Gastroesophageal sphincter (tissue), 4 donors: ENCODE measurements around the gene LGALS9. TPM values are rescaled to one million over a fixed set of nuclear protein-coding genes. Genes with fewer than 3 reads are reported as not detected.

ENCODE experiments used
- ATAC-seq: fragments of 150-250 bp; one replicate; pipeline ENCODE4 v1.9.1; 2016; ENCODE audit warnings: mild to moderate bottlenecking, moderate library complexity
- H3K27ac ChIP-seq, 4 donors: fragments of 200-600 bp; sonication (generic) in 3 of 4; 1 replicate in 3 of 4; 2 replicates in 1 of 4; pipeline ENCODE4 v1.5.1; 2016 to 2019
- H3K27me3 ChIP-seq: fragments of 200-600 bp; sonication (generic); one replicate; pipeline ENCODE4 v1.5.1; 2019
- H3K36me3 ChIP-seq, 2 donors: fragments of 200-600 bp; sonication (generic); one replicate each; pipeline ENCODE4 v1.5.1; 2019; ENCODE audit warnings: control low read depth in 1 of 2
- H3K4me1 ChIP-seq, 3 donors: fragments of 200-600 bp; sonication (generic); 1 replicate in 2 of 3; 2 replicates in 1 of 3; pipeline ENCODE4 v1.5.1; 2016 to 2019; ENCODE audit warnings: control low read depth in 2 of 3
- H3K4me3 ChIP-seq, 2 donors: fragments of 200-600 bp; sonication (generic); one replicate each; pipeline ENCODE4 v1.5.1; 2019; ENCODE audit warnings: mild to moderate bottlenecking in 1 of 2, moderate library complexity in 1 of 2
- H3K9me3 ChIP-seq, 3 donors: fragments of 200-600 bp; sonication (generic); one replicate each; pipeline ENCODE4 v1.5.1; 2017 to 2019; ENCODE audit warnings: control low read depth in 2 of 3
- EP300 ChIP-seq: sonication (generic); formaldehyde crosslinking; IDR thresholded peaks from one replicate; pipeline ENCODE4 v1.6.1; 2017; ENCODE audit warnings: antibody characterized with exemption, mild to moderate bottlenecking
- POLR2A ChIP-seq, 2 donors: fragments of 450-650 bp; IDR thresholded peaks; one replicate each; pipeline ENCODE4 v1.6.1; 2017; ENCODE audit warnings: antibody characterized with exemption in 2 of 2, mild to moderate bottlenecking in 2 of 2, moderate library complexity in 1 of 2
- POLR2AphosphoS5 ChIP-seq: sonication (generic); formaldehyde crosslinking; IDR thresholded peaks from one replicate; pipeline ENCODE4 v1.6.1; 2017; ENCODE audit warnings: antibody characterized with exemption
- WGBS, 2 donors: methylation state at CpG; one replicate each; pipeline ENCODE4 v1.1.5; 2018; ENCODE audit warnings: low coverage in 1 of 2; 5-methylcytosine and 5-hydroxymethylcytosine counted together
- total RNA-seq, 4 donors: library from RNA; depleted of rRNA; stranded (reverse); fragments of >200 nt; gene quantifications; one replicate each; pipeline ENCODE4 v1.1.0, GENCODE V29; 2016
- TF ChIP-seq, protein P1 (sequence below), 4 experiments: fragments of 200-600 bp in 2 of 4; fragments of 450-650 bp in 2 of 4; sonication (generic) in 1 of 4; IDR thresholded peaks; one replicate each; pipeline ENCODE4 v1.5.1; 2017 to 2019; ENCODE audit warnings: antibody characterized with exemption in 4 of 4, mild to moderate bottlenecking in 2 of 4, moderate library complexity in 2 of 4

Gene LGALS9
- total RNA-seq, 4 donors from 2014 or later: 8.7 to 62.0 (median 27.2) TPM

GRCh38 chr17:27593857-27594255 is 37.1 kb upstream of the LGALS9 start:
- Histone ChIP-seq H3K4me3 (no peak overlapping the region), H3K27me3 (no peaks in the 10 kb centered on the region), H3K9me3 (no peaks in the 10 kb centered on the region), H3K4me1 (no peaks in the 10 kb centered on the region), H3K36me3 (peaks cover 0 to 78% of the 10 kb centered on the region in 2 donors), H3K27ac (no peak overlapping the region)
- WGBS, 2 donors: no CpG with 5 or more reads among the region's 3 CpGs
- TF ChIP-seq, protein P1, sequence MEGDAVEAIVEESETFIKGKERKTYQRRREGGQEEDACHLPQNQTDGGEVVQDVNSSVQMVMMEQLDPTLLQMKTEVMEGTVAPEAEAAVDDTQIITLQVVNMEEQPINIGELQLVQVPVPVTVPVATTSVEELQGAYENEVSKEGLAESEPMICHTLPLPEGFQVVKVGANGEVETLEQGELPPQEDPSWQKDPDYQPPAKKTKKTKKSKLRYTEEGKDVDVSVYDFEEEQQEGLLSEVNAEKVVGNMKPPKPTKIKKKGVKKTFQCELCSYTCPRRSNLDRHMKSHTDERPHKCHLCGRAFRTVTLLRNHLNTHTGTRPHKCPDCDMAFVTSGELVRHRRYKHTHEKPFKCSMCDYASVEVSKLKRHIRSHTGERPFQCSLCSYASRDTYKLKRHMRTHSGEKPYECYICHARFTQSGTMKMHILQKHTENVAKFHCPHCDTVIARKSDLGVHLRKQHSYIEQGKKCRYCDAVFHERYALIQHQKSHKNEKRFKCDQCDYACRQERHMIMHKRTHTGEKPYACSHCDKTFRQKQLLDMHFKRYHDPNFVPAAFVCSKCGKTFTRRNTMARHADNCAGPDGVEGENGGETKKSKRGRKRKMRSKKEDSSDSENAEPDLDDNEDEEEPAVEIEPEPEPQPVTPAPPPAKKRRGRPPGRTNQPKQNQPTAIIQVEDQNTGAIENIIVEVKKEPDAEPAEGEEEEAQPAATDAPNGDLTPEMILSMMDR (IDR thresholded peaks at IDR 0.05): no peak
- no peak for TF ChIP-seq POLR2A (IDR thresholded peaks at IDR 0.05)
- no peak for TF ChIP-seq POLR2AphosphoS5
- no peak for TF ChIP-seq EP300
- no peak for ATAC-seq

- WGBS, 2 donors: no CpG with 5 or more reads among the region's 2 CpGs
- peaks cover 0 to 79% of the 10 kb centered on the region in 2 donors for H3K36me3 ChIP-seq
- no peak for ATAC-seq
Measured at GRCh38 chr17:27595208-27595607, 35.8 kb upstream of the LGALS9 start.

DNA sequence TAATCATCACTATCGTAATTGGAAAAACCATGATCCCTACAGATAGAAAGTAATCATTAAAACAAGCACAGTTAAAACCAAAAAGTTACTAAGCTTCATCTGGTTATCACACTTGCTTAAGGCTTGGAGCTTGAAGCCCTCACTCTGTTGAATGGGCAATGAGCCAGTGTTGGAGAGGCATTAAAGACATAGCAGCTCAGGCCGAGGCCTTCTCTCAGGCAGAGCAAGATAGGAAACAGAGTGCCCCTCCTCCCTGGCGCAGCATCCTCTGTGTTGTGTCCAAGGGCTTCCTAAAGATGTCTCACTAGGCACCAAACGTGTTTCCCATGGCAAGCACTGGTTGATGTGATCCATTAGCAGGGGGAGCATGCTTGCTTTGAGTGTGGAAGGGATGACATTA is 34.9 kb upstream of the LGALS9 start:
- TF ChIP-seq POLR2A (IDR thresholded peaks at IDR 0.05): no peak
- no peak for TF ChIP-seq POLR2AphosphoS5
- TF ChIP-seq, protein P1 (IDR thresholded peaks at IDR 0.05): no peak
- no peak for TF ChIP-seq EP300
- Histone ChIP-seq H3K4me3 (no peak overlapping the region), H3K4me1 (no peaks in the 10 kb centered on the region), H3K36me3 (peaks cover 0 to 78% of the 10 kb centered on the region in 2 donors), H3K27me3 (no peaks in the 10 kb centered on the region), H3K9me3 (no peaks in the 10 kb centered on the region), H3K27ac (no peak overlapping the region)
- no peak for ATAC-seq
- WGBS, 2 donors: 44 to 69% methylated on average over 2 to 3 of the region's 4 CpGs

More at GRCh38 chr17:27595208-27595607, 35.8 kb upstream of the LGALS9 start:
- H3K4me1 ChIP-seq: no peaks in the 10 kb centered on the region
- H3K9me3 ChIP-seq: no peaks in the 10 kb centered on the region
- no peak overlapping the region for H3K27ac ChIP-seq
- no peak for TF ChIP-seq POLR2AphosphoS5
- TF ChIP-seq, protein P1 (IDR thresholded peaks at IDR 0.05): no peak
- TF ChIP-seq EP300: no peak
- no peak for TF ChIP-seq POLR2A (IDR thresholded peaks at IDR 0.05)
- no peaks in the 10 kb centered on the region for H3K27me3 ChIP-seq
- H3K4me3 ChIP-seq: no peak overlapping the region

- WGBS, 2 donors: 63 to 75% methylated on average over 3 to 9 of the region's 9 CpGs
- peaks cover 0 to 76% of the 10 kb centered on the region in 2 donors for H3K36me3 ChIP-seq
Measured at GRCh38 chr17:27596566-27597187, 34.3 kb upstream of the LGALS9 start.

More at GRCh38 chr17:27596566-27597187, 34.3 kb upstream of the LGALS9 start:
- Histone ChIP-seq H3K27me3 (no peaks in the 10 kb centered on the region), H3K9me3 (no peaks in the 10 kb centered on the region), H3K4me1 (peaks cover 0 to 5% (median 3%) of the 10 kb centered on the region in 3 donors), H3K27ac (no peak overlapping the region), H3K4me3 (no peak overlapping the region)
- no peak for TF ChIP-seq EP300
- TF ChIP-seq POLR2A (IDR thresholded peaks at IDR 0.05): no peak
- TF ChIP-seq POLR2AphosphoS5: no peak
- TF ChIP-seq, protein P1 (IDR thresholded peaks at IDR 0.05): no peak
- ATAC-seq: no peak
